Endothelial cell of umbilical vein (primary cell): Measurements from ENCODE around the gene ZC3H6.

Experiments used
- EZH2 ChIP-seq: IDR thresholded peaks from 2 replicates; pipeline ENCODE4 v1.6.1; 2012; ENCODE audit warnings: borderline replicate concordance, low read depth, mild to moderate bottlenecking, moderate library complexity, low read length, inconsistent platforms; ENCODE audit not compliant: severe bottlenecking
- FOS ChIP-seq: IDR thresholded peaks from 2 replicates; pipeline ENCODE4 v1.6.1; 2011; ENCODE audit warnings: mild to moderate bottlenecking, low read length, moderate library complexity, borderline replicate concordance; ENCODE audit not compliant: insufficient read depth
- GATA2 ChIP-seq: IDR thresholded peaks from 2 replicates; pipeline ENCODE4 v1.7.0; 2011; ENCODE audit warnings: low read depth, mild to moderate bottlenecking, moderate library complexity, mixed read lengths, low read length; ENCODE audit not compliant: insufficient read length, insufficient read depth
- JUN ChIP-seq: IDR thresholded peaks from 2 replicates; pipeline ENCODE4 v1.6.1; 2011; ENCODE audit warnings: borderline replicate concordance, low read depth; ENCODE audit not compliant: insufficient read length, insufficient read depth
- MYC ChIP-seq: IDR thresholded peaks from one replicate; pipeline ENCODE4 v1.6.1; 2011; ENCODE audit warnings: mild to moderate bottlenecking, low read depth, low read length
- POLR2A ChIP-seq: IDR thresholded peaks from 2 replicates; pipeline ENCODE4 v1.6.1; 2012; ENCODE audit warnings: low read depth, mild to moderate bottlenecking, control low read depth, low read length
- POLR2AphosphoS5 ChIP-seq: IDR thresholded peaks from 2 replicates; pipeline ENCODE4 v1.6.1; 2012; ENCODE audit warnings: low read depth, mild to moderate bottlenecking, control low read depth, low read length, moderate library complexity; ENCODE audit not compliant: insufficient read depth
- TF ChIP-seq, protein P1 (sequence below): IDR thresholded peaks from 2 replicates; pipeline ENCODE4 v1.6.1; 2011; ENCODE audit not compliant: insufficient read depth, insufficient read length
- TF ChIP-seq, protein P2 (sequence below), 2 donors: IDR thresholded peaks; 1 replicate in 1 of 2; 2 replicates in 1 of 2; pipeline ENCODE4 v1.5.1; 2011; ENCODE audit warnings: low read length in 2 of 2, mild to moderate bottlenecking in 2 of 2, moderate library complexity in 2 of 2, control low read depth in 1 of 2, inconsistent platforms in 1 of 2, low read depth in 1 of 2; ENCODE audit not compliant: insufficient read depth in 1 of 2; ENCODE audit errors: extremely low read depth in 1 of 2

DNA sequence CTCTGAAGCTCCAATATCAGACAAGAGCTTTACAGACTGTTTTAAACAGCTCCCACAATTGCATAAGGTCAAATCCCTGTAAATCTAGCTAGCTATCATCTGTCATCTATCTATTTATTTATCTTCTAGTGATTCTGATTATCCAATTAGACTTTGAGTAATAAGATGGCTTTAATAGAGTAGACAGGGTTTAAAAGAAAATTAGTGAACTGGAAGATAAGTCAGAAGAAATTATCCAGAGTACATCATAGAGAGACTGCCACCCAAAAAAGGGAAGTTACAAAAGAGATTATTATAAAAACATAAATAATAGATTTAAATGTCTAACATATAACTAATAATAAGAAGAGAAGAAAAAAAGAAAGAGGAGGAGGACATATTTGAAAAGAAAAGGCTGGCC, 12.5 kb upstream of the ZC3H6 start:
- TF ChIP-seq, protein P1, sequence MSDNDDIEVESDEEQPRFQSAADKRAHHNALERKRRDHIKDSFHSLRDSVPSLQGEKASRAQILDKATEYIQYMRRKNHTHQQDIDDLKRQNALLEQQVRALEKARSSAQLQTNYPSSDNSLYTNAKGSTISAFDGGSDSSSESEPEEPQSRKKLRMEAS, result no peak
- TF ChIP-seq POLR2A (no peak), EZH2 (no peak), JUN (no peak), POLR2AphosphoS5 (no peak), MYC (no peak), FOS (no peak), GATA2 (no peak)
- TF ChIP-seq, protein P2, sequence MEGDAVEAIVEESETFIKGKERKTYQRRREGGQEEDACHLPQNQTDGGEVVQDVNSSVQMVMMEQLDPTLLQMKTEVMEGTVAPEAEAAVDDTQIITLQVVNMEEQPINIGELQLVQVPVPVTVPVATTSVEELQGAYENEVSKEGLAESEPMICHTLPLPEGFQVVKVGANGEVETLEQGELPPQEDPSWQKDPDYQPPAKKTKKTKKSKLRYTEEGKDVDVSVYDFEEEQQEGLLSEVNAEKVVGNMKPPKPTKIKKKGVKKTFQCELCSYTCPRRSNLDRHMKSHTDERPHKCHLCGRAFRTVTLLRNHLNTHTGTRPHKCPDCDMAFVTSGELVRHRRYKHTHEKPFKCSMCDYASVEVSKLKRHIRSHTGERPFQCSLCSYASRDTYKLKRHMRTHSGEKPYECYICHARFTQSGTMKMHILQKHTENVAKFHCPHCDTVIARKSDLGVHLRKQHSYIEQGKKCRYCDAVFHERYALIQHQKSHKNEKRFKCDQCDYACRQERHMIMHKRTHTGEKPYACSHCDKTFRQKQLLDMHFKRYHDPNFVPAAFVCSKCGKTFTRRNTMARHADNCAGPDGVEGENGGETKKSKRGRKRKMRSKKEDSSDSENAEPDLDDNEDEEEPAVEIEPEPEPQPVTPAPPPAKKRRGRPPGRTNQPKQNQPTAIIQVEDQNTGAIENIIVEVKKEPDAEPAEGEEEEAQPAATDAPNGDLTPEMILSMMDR (IDR thresholded peaks at IDR 0.05; ENCODE audit: extremely low read depth in 1 of 2, insufficient read depth in 1 of 2, low read depth in 1 of 2, low read length in 2 of 2), result no peak
